T1000 (cell line): ENCODE measurements around the gene HRH1.
"Not testable (repeated sequence)": the region's sequence is repeated elsewhere in the genome, so short reads cannot be mapped to it uniquely, and the experiment has no call there.

Experiments used
- DNase-seq: peaks from one replicate; lab custom pipeline; 2025; ENCODE audit warnings: mixed read lengths; lab: John Stamatoyannopoulos, UW

Gene HRH1

GRCh38 chr3:11170052-11170770 is 15.9 kb downstream of the HRH1 start:
- no peak for DNase-seq

GRCh38 chr3:11172096-11172690 is 17.9 kb downstream of the HRH1 start:
- DNase-seq, result no peak

- DNase-seq, result no peak
These were observed 19.7 kb downstream of the HRH1 start for GRCh38 chr3:11173828-11174465.

GRCh38 chr3:11178421-11178820 is 24.1 kb downstream of the HRH1 start:
- no peak for DNase-seq

GRCh38 chr3:11184328-11184969 is 30.2 kb downstream of the HRH1 start:
- DNase-seq, result not testable (repeated sequence)

GRCh38 chr3:11185144-11185543 is 30.9 kb downstream of the HRH1 start:
- no peak for DNase-seq

- peak; percentile 66 for DNase-seq
These were observed 31.4 kb downstream of the HRH1 start for GRCh38 chr3:11185564-11186317.

GRCh38 chr3:11186318-11186692 is 32.0 kb downstream of the HRH1 start:
- DNase-seq, result no peak

- DNase-seq, result no peak
These were observed 32.5 kb downstream of the HRH1 start for GRCh38 chr3:11186771-11187191.

- DNase-seq, result no peak
These were observed 33.4 kb downstream of the HRH1 start for GRCh38 chr3:11187681-11188080.

GRCh38 chr3:11188231-11188630 is 33.9 kb downstream of the HRH1 start:
- DNase-seq, result no peak

- no peak for DNase-seq
These were observed 40.9 kb downstream of the HRH1 start for GRCh38 chr3:11195201-11195600.

- DNase-seq, result no peak
These were observed 41.5 kb downstream of the HRH1 start for GRCh38 chr3:11195721-11196332.

GRCh38 chr3:11197484-11197883 is 43.2 kb downstream of the HRH1 start:
- DNase-seq, result no peak

- no peak for DNase-seq
These were observed 43.8 kb downstream of the HRH1 start for GRCh38 chr3:11198070-11198469.

- no peak for DNase-seq
These were observed 44.2 kb downstream of the HRH1 start for GRCh38 chr3:11198495-11198894.

- DNase-seq, result no peak
These were observed 45.9 kb downstream of the HRH1 start for GRCh38 chr3:11199902-11200845.

GRCh38 chr3:11201251-11202019 is 47.1 kb downstream of the HRH1 start:
- no peak for DNase-seq

- no peak for DNase-seq
These were observed 49.7 kb downstream of the HRH1 start for GRCh38 chr3:11203961-11204360.
